GM23338 (cell line): ENCODE data around the gene MOSMO. TPM values are rescaled to one million over a fixed set of nuclear protein-coding genes. Genes with fewer than 3 reads are reported as not detected.

Experiments used
- ATAC-seq: fragments of 200-7000 bp; cut with Tn5 transposase; 3 replicates; pipeline ENCODE4 v1.9.1; 2020
- DNase-seq: peaks from one replicate; pipeline ENCODE4 v3.0.0-alpha.2; 2015; ENCODE audit warnings: low spot score
- H2AFZ ChIP-seq: fragments of 200-600 bp; sonication (generic); 2 replicates; pipeline ENCODE4 v1.8.0; 2016; ENCODE audit warnings: antibody characterized with exemption, mild to moderate bottlenecking, moderate library complexity
- H3F3A ChIP-seq: fragments of 200-600 bp; sonication (generic); replicated peaks from 2 replicates; pipeline ENCODE4 v1.8.0; 2017; ENCODE audit warnings: antibody characterized with exemption, mixed run types, low read depth
- H3K27ac ChIP-seq: fragments of 200-600 bp; sonication (generic); 2 replicates; pipeline ENCODE4 v1.6.1; 2016; ENCODE audit warnings: low read depth
- H3K27me3 ChIP-seq: fragments of 200-600 bp; sonication (generic); 2 replicates; pipeline ENCODE4 v1.8.0; 2016; ENCODE audit warnings: mild to moderate bottlenecking, mixed run types, moderate library complexity; ENCODE audit not compliant: insufficient read depth
- H3K36me3 ChIP-seq: fragments of 200-600 bp; sonication (generic); 2 replicates; pipeline ENCODE4 v1.8.0; 2016; ENCODE audit warnings: mild to moderate bottlenecking; ENCODE audit not compliant: insufficient read depth
- H3K4me1 ChIP-seq: fragments of 200-600 bp; sonication (generic); 2 replicates; pipeline ENCODE4 v1.8.0; 2016; ENCODE audit warnings: mild to moderate bottlenecking, moderate library complexity; ENCODE audit not compliant: insufficient read depth
- H3K4me2 ChIP-seq: fragments of 200-600 bp; sonication (generic); 2 replicates; pipeline ENCODE4 v1.7.1; 2017; ENCODE audit warnings: mixed run types
- H3K4me3 ChIP-seq: fragments of 200-600 bp; sonication (generic); 2 replicates; pipeline ENCODE4 v1.6.1; 2016; ENCODE audit warnings: mixed run types
- H3K79me2 ChIP-seq: fragments of 200-600 bp; sonication (generic); replicated peaks from 2 replicates; pipeline ENCODE4 v1.8.0; 2017; ENCODE audit warnings: mild to moderate bottlenecking; ENCODE audit not compliant: insufficient read depth
- H3K9me2 ChIP-seq: fragments of 200-600 bp; sonication (generic); 2 replicates; pipeline ENCODE4 v1.8.0; 2017; ENCODE audit not compliant: insufficient read depth
- H4K20me1 ChIP-seq: fragments of 200-600 bp; sonication (generic); replicated peaks from 2 replicates; pipeline ENCODE4 v1.8.0; 2017; ENCODE audit warnings: mild to moderate bottlenecking; ENCODE audit not compliant: insufficient read depth
- H3K27ac Mint-ChIP-seq: 2 replicates; pipeline ENCODE4 v1.8.0; 2020; ENCODE audit warnings: inconsistent platforms, mild to moderate bottlenecking, moderate library complexity, mixed read lengths
- H3K27me3 Mint-ChIP-seq: 3 replicates; pipeline ENCODE4 v1.8.0; 2022; ENCODE audit warnings: low read depth, mild to moderate bottlenecking, moderate library complexity, mixed read lengths, inconsistent platforms; ENCODE audit not compliant: insufficient read depth, poor library complexity
- H3K36me3 Mint-ChIP-seq: 3 replicates; pipeline ENCODE4 v1.8.0; 2021; ENCODE audit warnings: low read depth, mild to moderate bottlenecking, inconsistent platforms, moderate library complexity, mixed read lengths
- H3K4me1 Mint-ChIP-seq: 3 replicates; pipeline ENCODE4 v1.8.0; 2020; ENCODE audit warnings: mild to moderate bottlenecking, inconsistent platforms, mixed read lengths
- H3K4me3 Mint-ChIP-seq: 3 replicates; pipeline ENCODE4 v1.8.0; 2021; ENCODE audit warnings: moderate library complexity, mild to moderate bottlenecking, inconsistent platforms, mixed read lengths
- H3K9me3 Mint-ChIP-seq: 3 replicates; pipeline ENCODE4 v1.8.0; 2020; ENCODE audit warnings: moderate library complexity, mild to moderate bottlenecking, inconsistent platforms, mixed read lengths
- JUNB ChIP-seq: IDR thresholded peaks from one replicate; pipeline ENCODE4 v1.6.1; 2016; ENCODE audit warnings: antibody characterized with exemption; ENCODE audit not compliant: unreplicated experiment
- POLR2AphosphoS5 ChIP-seq: IDR thresholded peaks from 2 replicates; pipeline ENCODE4 v1.6.1; 2016; ENCODE audit warnings: antibody characterized with exemption, low read depth
- ZNF331 ChIP-seq: fragments of 250-450 bp; sonication (Bioruptor Pico); IDR thresholded peaks from 2 replicates; pipeline ENCODE4 v1.5.0; 2020; ENCODE audit warnings: low read depth, mild to moderate bottlenecking, moderate library complexity
- polyA plus RNA-seq: library from polyadenylated mRNA; unstranded; fragments of >200 nt; fragmentation: Nextera tagmentation; extraction: Ambion mirVana; gene quantifications from 2 replicates; pipeline ENCODE4 v1.2.1, GENCODE V29; 2016
- total RNA-seq: library from RNA; depleted of rRNA; stranded (reverse); fragments of >200 nt; shearing (Covaris generic); gene quantifications from 2 replicates; pipeline ENCODE4 v1.2.3, GENCODE V29; 2014
- TF ChIP-seq, protein P1 (sequence below): IDR thresholded peaks from one replicate; pipeline ENCODE4 v1.6.1; 2018; ENCODE audit warnings: antibody characterized with exemption; ENCODE audit not compliant: unreplicated experiment
- TF ChIP-seq, protein P2 (sequence below): IDR thresholded peaks from 2 replicates; pipeline ENCODE4 v1.6.1; 2016; ENCODE audit warnings: antibody characterized with exemption
- TF ChIP-seq, protein P3 (sequence below), 2 experiments: fragments of 200-600 bp in 1 of 2; sonication (generic) in 1 of 2; conservative IDR thresholded peaks; 2 replicates each; pipeline versions ENCODE4 v1.5.1 to v1.6.1; 2016 to 2017; ENCODE audit warnings: antibody characterized with exemption in 2 of 2, low read depth in 2 of 2, mild to moderate bottlenecking in 2 of 2, moderate library complexity in 1 of 2

Gene MOSMO
- total and polyA plus RNA-seq, 2 experiments from 2014 or later: 8.7 to 19.2 TPM

- TF ChIP-seq, protein P1, sequence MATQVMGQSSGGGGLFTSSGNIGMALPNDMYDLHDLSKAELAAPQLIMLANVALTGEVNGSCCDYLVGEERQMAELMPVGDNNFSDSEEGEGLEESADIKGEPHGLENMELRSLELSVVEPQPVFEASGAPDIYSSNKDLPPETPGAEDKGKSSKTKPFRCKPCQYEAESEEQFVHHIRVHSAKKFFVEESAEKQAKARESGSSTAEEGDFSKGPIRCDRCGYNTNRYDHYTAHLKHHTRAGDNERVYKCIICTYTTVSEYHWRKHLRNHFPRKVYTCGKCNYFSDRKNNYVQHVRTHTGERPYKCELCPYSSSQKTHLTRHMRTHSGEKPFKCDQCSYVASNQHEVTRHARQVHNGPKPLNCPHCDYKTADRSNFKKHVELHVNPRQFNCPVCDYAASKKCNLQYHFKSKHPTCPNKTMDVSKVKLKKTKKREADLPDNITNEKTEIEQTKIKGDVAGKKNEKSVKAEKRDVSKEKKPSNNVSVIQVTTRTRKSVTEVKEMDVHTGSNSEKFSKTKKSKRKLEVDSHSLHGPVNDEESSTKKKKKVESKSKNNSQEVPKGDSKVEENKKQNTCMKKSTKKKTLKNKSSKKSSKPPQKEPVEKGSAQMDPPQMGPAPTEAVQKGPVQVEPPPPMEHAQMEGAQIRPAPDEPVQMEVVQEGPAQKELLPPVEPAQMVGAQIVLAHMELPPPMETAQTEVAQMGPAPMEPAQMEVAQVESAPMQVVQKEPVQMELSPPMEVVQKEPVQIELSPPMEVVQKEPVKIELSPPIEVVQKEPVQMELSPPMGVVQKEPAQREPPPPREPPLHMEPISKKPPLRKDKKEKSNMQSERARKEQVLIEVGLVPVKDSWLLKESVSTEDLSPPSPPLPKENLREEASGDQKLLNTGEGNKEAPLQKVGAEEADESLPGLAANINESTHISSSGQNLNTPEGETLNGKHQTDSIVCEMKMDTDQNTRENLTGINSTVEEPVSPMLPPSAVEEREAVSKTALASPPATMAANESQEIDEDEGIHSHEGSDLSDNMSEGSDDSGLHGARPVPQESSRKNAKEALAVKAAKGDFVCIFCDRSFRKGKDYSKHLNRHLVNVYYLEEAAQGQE: no peak
- no peak for TF ChIP-seq ZNF331 (CRISPR knock-in tag)
- TF ChIP-seq JUNB: no peak
- TF ChIP-seq, protein P2, sequence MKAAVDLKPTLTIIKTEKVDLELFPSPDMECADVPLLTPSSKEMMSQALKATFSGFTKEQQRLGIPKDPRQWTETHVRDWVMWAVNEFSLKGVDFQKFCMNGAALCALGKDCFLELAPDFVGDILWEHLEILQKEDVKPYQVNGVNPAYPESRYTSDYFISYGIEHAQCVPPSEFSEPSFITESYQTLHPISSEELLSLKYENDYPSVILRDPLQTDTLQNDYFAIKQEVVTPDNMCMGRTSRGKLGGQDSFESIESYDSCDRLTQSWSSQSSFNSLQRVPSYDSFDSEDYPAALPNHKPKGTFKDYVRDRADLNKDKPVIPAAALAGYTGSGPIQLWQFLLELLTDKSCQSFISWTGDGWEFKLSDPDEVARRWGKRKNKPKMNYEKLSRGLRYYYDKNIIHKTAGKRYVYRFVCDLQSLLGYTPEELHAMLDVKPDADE: no peak
- TF ChIP-seq POLR2AphosphoS5: no peak
Measured at GRCh38 chr16:22054847-22055590, 47.1 kb downstream of the MOSMO start (continued).

DNA sequence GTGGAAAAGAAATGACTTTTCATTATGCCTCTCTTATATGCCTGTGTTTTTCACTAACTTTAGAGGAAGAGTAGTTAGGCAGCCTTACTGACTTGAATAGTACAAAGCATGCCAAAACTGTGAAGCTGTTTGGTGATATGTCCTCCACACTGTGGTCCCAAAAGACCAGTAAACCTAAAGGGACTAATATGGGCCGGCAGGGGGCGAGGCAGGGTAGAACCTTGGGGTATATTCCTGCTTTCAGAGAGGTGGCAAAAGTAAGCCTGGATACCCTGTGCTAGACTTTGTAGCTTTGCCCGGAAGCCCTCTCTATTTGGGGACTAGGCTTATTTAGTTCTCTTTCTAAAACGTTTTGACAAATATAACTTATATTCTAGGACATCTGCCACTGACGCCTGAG, 48.0 kb downstream of the MOSMO start:
- no peak overlapping the region for H3K4me2 ChIP-seq
- H2AFZ ChIP-seq: no peak overlapping the region
- ATAC-seq: peak; percentile 98
- H3K4me3 ChIP-seq: no peak overlapping the region
- no peak for TF ChIP-seq POLR2AphosphoS5
- TF ChIP-seq, protein P3, sequence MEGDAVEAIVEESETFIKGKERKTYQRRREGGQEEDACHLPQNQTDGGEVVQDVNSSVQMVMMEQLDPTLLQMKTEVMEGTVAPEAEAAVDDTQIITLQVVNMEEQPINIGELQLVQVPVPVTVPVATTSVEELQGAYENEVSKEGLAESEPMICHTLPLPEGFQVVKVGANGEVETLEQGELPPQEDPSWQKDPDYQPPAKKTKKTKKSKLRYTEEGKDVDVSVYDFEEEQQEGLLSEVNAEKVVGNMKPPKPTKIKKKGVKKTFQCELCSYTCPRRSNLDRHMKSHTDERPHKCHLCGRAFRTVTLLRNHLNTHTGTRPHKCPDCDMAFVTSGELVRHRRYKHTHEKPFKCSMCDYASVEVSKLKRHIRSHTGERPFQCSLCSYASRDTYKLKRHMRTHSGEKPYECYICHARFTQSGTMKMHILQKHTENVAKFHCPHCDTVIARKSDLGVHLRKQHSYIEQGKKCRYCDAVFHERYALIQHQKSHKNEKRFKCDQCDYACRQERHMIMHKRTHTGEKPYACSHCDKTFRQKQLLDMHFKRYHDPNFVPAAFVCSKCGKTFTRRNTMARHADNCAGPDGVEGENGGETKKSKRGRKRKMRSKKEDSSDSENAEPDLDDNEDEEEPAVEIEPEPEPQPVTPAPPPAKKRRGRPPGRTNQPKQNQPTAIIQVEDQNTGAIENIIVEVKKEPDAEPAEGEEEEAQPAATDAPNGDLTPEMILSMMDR (conservative IDR thresholded peaks at IDR 0.05; ENCODE audit: low read depth in 2 of 2): peak; percentile 72 to 77
- peaks cover 32% of the 10 kb centered on the region for H3K79me2 ChIP-seq
- no peaks in the 10 kb centered on the region for H3K27me3 ChIP-seq
- no peaks in the 10 kb centered on the region for H3K9me2 ChIP-seq
- no peak overlapping the region for H3K27ac ChIP-seq
- no peaks in the 10 kb centered on the region for H3K9me3 Mint-ChIP-seq
- 0 out of 3 replicates have a peak, but pooled peaks cover 3% of the 10 kb centered on the region for H3K36me3 Mint-ChIP-seq
- peaks cover 2% of the 10 kb centered on the region; the same call in 2 of the 3 replicates for H3K4me1 Mint-ChIP-seq
- H3K36me3 ChIP-seq: no peaks in the 10 kb centered on the region
- H3K4me1 ChIP-seq: peaks cover 3% of the 10 kb centered on the region; the same call in 1 of the 2 replicates
- no peaks in the 10 kb centered on the region for H3K27me3 Mint-ChIP-seq
- no peak overlapping the region for H3K4me3 Mint-ChIP-seq
- peaks cover 22% of the 10 kb centered on the region; the same call in 1 of the 2 replicates for H4K20me1 ChIP-seq
- peak; percentile 86 for DNase-seq
- no peaks in the 10 kb centered on the region for H3F3A ChIP-seq
- no peak overlapping the region for H3K27ac Mint-ChIP-seq
